Activated CD8-positive, alpha-beta memory T cell treated with anti-CD3 and anti-CD28 coated beads, Interleukin-2, amount 50 U/mL, for 24 hours (primary cell): Measurements from ENCODE around the gene GON7.
"Not testable (repeated sequence)": the region's sequence is repeated elsewhere in the genome, so short reads cannot be mapped to it uniquely, and the experiment has no call there.

Experiments used
- DNase-seq: peaks from one replicate; pipeline ENCODE4 v3.0.0-alpha.2; 2020; ENCODE audit errors: extremely low read depth

GON7 gene

GRCh38 chr14:93206793-93207467, at the start of gene GON7, which contains the start of gene UBR7:
Gene GON7 (minus strand): TSS chr14:93207065. CDS start chr14:93207037, 28 bp downstream.
Gene UBR7 (plus strand): TSS chr14:93207256. CDS start chr14:93207292, 36 bp downstream.
- peak; percentile 73 for DNase-seq

GRCh38 chr14:93249128-93249831, 42.4 kb upstream of the GON7 start:
- DNase-seq, result no peak

DNA sequence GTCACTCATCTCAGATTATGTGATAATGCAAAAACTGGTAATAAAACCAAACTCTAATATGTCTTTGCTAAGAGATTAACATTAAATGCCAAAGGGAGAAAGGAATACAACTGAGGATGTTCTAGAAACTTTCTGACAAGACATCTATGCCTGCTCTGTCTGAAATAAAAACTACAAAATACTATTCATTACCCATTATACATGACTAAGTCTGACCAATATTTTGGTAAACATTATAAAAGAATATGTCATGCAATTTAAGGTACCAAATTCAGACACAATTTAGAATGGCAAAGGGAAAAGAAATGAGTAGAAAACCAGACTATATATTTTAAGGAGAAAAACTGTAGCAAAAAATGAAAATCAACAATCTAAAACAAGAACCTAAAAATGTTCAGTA, 39.7 kb upstream of the GON7 start:
- no peak for DNase-seq

DNA sequence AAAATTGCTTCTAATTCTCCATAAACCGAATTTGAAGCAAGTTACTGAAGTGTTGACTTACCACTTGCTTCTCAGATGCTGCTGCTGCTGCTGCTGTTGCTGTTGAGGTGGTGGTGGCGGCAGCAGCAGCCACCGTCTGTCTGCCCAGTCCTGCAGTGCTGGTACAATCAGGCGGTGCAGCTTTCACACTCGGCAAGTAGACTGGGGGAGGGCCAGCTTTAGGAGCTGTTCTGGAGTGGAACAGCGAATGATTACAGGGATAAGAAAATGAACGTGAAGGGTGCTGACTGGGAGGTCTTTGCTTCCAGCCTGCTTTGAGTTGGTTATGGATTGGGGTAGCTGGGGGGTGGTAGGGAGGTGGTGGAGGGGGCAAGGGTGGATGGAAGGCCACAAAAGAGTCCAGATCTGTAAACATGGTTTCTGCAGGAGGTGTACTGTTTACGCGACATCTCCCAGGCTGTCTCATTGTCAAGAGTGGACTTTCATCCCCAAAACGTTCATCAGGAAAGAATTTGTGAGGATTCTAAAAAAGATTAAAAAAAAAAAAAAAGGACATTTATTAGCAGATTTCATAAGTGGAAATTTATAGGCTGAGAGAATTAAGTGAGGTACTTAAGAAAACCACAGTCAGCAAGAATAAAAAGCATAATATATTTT, 39.0 kb upstream of the GON7 start:
- no peak for DNase-seq

DNA sequence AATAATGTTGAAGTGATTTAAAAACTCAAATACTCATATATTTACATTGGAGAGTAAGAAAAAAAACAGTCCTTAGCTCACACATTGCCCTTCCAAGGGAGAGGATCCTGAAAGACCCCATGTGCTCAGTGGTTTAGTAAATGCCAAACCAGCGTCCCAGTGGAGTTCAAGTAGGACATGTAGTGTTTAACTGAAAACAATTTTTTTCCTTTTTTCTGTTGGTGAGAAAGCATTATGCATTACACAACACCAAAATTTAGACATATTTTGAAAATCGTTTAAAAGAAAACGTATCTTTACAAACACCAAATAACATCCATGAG, 33.8 kb upstream of the GON7 start:
- DNase-seq, result no peak

DNA sequence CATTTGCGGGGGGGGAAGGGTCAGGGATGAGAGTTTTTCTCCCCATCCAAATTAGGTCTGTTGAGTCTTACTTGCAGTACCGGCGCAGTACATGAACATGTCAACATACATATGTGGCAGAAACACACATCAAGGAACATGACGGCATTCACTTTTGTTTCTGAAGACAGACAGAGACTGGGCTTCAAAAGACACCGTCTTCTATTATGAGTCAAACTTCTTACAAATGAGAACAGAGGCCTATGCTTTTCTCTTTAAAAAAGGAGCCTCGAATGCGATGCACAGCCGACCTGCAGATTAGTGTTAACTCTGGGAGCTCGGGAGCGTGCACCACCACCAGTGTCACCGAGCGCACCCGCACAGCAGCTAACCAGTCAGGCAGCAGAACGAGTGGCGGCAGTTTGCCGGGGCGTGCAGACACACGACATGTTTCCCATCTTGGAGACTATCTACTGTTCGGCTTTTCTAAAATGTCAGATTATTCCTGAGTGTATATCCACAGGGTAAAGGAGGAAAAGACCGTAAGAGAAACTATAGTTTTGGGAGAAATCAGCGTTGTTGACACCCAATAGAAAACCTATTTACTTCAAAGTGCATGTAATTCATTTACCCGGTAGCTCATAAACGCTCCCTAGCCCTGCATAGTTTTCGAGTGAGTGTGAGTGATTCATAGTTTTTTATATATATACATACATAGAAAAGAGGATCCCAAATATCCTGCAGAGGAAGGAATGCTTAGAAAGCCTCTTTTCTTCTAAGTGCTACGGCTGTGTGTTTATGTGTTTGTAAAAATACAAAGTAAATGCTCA, 33.2 kb upstream of the GON7 start:
- no peak for DNase-seq

DNA sequence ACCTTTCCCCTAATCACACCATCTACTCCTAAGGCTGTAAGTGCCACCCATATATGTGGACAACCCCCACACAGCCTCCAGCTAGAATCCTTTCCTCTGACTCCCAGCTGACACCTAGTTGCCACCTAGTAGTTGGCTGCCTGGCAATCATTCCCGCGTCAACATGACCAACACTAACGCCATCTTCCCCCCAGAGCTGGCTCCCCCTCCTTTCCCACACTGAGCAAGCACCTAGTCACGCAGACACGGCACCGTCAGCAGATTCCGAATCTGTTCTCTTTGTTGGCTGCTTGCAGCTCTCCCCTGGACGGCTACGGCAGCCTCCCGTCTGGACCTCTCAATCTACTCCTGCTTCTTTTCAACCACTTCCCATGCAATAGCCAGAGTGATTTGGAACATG, 27.9 kb upstream of the GON7 start:
- no peak for DNase-seq

DNA sequence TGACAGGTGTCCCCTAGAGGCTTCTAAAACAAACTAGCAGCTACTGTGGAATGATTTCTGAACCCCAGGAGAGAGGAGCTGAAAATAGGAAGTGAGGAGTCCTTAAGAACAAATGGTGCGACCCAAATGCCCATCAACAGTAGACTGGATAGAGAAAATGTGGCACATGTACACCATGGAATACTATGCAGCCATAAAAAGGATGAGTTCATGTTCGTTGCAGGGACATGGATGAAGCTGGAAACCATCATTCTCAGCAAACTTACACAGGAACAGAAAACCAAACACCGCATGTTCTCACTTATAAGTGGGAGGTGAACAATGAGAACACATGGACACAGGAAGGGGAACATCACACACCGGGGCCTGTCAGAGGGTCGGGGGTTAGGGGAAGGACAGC, 26.2 kb upstream of the GON7 start:
- DNase-seq, result not testable (repeated sequence)

DNA sequence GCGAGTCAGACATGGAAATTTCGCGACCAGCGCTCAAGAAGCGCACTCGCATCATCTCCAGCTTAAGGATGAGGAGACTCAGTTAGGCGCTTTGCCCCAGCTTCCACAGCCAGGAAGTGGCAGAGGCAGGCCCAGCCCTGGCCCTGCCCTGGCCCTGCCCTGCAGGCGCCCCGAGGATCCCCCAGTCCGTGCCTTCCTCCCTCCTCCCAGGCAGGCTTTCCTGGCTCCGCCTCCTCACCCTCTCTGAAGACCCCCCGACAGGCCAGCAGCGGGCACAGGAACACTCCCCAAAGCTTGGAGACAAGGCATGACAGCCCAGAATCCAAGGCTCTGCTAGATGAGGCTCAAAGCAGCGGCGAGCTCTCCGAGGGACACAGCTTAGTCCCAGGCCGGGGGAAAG, 25.3 kb upstream of the GON7 start:
- DNase-seq, result no peak

DNA sequence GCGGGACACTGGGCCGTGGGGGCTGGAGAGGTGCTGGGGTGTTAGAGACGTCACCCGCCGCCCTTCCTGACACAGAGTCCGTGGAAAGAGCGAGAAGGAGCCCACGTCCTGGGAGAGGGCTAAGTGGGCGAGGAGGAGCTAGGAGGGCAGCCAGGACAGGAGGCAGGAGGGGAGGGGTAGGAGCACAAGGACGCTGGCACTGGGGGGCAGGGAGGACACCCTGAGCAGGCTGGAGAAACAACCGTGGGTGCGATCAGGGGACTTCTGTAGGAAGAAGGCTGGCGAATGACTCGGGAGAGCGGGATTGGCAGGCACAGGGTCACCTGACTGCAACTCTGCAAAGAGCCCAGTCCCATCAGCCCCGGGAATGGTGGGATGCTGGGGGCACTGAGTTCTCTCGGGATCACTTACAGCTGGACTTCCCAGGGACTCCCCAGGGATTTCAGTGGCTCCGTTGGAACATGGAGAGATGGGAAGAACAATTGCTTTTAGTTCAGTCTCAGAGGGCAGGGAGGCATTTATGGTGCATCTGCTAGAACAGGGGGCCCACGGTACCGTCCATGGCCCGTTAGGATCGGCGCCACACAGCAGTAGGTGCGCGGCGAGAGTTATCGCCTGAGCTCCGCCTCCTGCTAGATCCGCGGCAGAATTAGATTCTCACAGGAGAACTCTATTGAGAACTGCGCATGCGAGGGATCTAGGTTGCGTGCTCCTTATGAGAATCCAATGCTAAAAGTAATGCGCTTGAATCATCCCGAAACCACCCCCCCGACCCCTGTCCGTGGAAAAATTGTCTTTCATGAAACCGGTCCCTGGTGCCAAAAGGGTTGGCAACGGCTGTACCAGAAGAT, 24.5 kb upstream of the GON7 start:
- no peak for DNase-seq

DNA sequence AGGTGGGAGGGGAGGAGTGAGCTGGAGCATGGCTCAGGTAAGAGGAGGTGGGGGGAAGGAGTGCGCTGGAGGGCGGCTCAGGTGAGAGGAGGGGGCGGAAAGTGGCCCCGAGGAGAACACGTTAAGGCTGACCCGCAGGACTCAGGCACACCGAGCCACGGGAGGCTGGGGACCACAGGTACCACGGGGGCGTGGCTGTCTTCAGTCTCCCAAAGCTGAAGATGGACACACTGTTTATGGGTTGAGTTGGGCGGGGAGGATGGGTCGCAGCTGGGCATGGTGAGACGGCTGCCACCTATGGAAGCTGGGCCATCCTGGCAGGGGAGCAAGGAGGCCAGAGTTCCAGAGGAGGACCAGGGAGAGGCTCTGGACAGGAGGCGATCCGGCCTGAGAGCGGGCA, 23.7 kb upstream of the GON7 start:
- no peak for DNase-seq

DNA sequence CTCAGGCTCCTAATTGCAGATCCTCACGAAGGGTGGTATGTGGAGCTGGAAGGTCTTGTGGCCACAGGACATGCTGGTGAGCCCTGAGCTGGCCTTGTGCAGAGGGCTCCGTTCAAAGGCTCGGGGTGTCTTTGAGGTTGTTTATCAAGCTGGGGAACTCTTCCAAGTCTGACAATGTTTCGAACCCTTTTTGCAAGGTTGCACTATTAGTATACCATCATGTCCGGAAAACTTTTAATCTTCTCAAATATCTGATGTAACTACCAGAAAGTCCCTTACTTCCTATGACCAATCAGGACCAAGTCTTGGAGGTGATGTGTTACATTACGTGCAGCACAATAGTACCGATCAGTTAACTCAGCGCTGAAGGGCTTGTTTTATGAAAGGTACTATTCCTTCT, 21.7 kb upstream of the GON7 start:
- DNase-seq, result no peak

GRCh38 chr14:93223565-93223964, 16.7 kb upstream of the GON7 start:
- no peak for DNase-seq

- DNase-seq, result no peak
Measured at GRCh38 chr14:93220509-93220908, 13.6 kb upstream of the GON7 start.

DNA sequence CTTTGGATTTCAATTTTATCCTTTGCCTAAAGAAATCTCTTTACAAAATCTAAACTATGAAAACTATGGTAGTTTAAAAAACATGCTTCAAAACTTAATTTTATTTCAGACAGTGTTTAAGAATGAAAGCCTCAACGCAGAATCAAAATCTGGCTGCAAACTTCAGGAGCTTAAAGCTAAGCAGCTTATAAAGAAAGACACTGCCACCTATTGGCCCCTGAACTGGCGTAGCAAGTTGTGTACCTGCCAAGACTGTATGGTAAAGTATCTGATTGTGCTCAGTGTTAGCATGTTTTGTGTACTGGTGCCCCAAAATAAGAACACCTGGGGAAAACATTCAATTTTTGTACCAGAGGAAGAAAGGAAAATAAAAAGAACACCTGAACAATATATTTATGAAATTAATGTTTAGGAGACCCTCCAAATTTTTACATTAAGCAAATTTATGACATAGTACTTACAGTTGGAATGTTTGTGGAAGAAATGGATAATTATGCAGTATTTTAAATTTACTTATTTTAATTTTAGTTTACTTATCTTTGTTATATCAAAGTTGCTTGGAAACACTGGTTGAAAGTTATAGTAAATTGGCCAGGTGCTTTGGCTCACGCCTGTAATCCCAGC, 12.3 kb upstream of the GON7 start:
- no peak for DNase-seq

DNA sequence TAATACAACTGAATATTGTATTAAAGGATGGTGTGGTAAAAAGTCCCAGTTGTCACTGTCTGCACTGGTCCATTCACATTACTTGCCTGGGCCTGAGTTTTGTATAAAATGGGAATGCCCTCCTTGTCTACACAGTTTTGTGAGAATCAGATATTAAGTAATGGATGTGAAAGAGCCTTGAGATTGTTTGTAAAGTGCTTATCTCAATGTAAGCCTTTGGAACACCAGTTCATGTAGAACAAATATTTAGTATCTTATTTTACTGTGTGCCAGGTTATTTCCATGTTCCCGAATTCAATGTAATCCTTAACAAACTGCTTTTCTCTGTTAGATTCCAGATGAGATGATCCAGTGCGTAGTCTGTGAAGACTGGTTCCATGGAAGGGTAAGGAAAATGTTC, 7.7 kb upstream of the GON7 start:
- no peak for DNase-seq

DNA sequence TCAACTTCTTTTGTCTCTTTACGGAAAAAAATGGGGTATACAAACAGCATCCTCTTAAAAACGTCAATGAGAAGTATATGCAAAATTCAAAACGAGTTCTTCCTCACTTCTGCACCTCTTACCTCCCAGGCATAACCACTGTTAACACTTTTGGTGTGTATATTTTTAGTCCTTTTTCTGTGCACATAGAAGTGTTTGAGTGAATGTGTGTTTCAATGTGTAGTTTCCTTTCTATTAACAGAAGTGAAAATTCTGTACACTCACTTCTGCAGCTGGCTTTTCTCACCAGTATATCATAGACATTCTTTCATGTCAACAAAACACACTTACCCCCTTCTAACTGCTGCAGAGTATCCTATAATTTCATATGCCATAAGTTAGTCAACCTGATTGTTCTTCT, 5.6 kb upstream of the GON7 start:
- no peak for DNase-seq

GRCh38 chr14:93207468-93208308, 823 bp upstream of the GON7 start:
- DNase-seq, result no peak

DNA sequence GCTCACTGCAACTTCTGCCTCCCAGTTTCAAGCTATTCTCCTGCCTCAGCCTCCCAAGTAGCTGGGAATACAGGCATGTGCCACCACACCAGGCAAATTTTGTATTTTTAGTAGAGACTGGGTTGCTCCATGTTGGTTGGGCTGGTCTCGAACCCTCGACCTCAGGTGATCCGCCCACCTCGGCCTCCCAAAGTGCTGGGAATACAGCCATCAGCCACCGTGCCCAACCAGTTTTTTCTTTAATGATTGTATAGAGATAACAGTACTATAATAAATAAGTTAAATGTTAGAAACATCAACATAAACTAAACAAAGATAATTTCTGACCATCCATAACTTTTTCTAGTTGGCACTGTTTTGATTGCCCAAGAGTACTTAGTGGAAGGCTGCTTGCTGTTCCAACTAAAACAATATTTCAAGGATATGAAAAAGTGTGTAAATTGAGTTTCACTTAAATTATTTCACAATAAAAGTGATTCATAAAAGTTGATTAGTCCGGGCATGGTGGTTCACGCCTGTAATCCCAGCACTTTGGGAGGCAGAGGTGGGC, 5.6 kb downstream of the GON7 start:
- DNase-seq, result no peak

DNA sequence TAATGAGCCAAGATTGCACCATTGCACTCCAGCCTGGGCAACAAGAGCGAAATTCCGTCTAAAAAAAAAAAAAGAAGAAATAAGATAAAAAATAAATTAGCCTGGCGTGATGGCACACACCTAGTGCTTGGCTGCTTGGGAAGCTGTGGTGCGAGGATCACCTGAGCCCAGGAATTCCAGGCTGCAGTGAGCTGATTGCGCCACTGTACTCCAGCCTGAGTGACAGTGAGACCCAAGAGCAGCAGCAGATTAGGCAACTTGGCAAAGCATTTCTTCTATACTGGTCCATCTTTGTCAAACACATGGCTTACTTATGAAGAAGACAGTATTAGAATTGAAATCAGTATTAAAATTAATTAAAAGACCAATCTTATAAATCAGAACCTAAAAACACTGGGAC, 6.3 kb downstream of the GON7 start:
- DNase-seq, result no peak
